Activated CD8-positive, alpha-beta T cell treated with anti-CD3 and anti-CD28 coated beads for 36 hours (primary cell): Measurements from ENCODE around the gene FAM149A. TPM values are rescaled to one million over a fixed set of nuclear protein-coding genes. Genes with fewer than 3 reads are reported as not detected.

Experiments
- ATAC-seq: fragments of 200-7000 bp; cut with Tn5 transposase; one replicate; pipeline ENCODE4 v1.10.0; 2021; ENCODE audit warnings: mild to moderate bottlenecking, moderate library complexity
- CTCF ChIA-PET: fragments of 350-600 bp; sonication (Branson Sonifier 250); formaldehyde crosslinking; loops from one replicate; lab custom pipeline; 2021; ENCODE audit warnings: antibody characterized with exemption; lab: Charles Lee
- POLR2A ChIA-PET: fragments of 350-600 bp; sonication (Branson Sonifier 250); formaldehyde crosslinking; loops from one replicate; lab custom pipeline; 2021; ENCODE audit warnings: antibody characterized with exemption; lab: Charles Lee
- DNase-seq: peaks from one replicate; pipeline ENCODE4 v3.0.0-alpha.2; 2020
- H3K27ac Mint-ChIP-seq: one replicate; pipeline ENCODE4 v1.8.0; 2021; ENCODE audit warnings: mild to moderate bottlenecking, mixed read lengths
- H3K27me3 Mint-ChIP-seq: one replicate; pipeline ENCODE4 v1.8.0; 2021; ENCODE audit warnings: mixed read lengths
- H3K36me3 Mint-ChIP-seq: one replicate; pipeline ENCODE4 v1.8.0; 2021; ENCODE audit warnings: low read depth, mixed read lengths
- H3K4me1 Mint-ChIP-seq: one replicate; pipeline ENCODE4 v1.8.0; 2021; ENCODE audit warnings: low read depth, mixed read lengths
- H3K4me3 Mint-ChIP-seq: one replicate; pipeline ENCODE4 v1.8.0; 2021; ENCODE audit warnings: mild to moderate bottlenecking, moderate library complexity, mixed read lengths
- H3K9me3 Mint-ChIP-seq: one replicate; pipeline ENCODE4 v1.8.0; 2021; ENCODE audit warnings: mixed read lengths
- intact Hi-C: fragments of 100-400 bp; cut with micrococcal nuclease; formaldehyde crosslinking; loops from one replicate; pipeline ENCODE4 v1.10.0; 2022
- total RNA-seq, 2 experiments: library from RNA; stranded (reverse); gene quantifications; one replicate each; pipeline ENCODE4 v1.2.3, GENCODE V29; 2021
- TF ChIP-seq, protein P1 (sequence below): fragments of 200-600 bp; IDR thresholded peaks from one replicate; pipeline ENCODE4 v1.8.0; 2022; ENCODE audit warnings: antibody characterized with exemption, mild to moderate bottlenecking

The FAM149A gene
- total RNA-seq, 2 experiments from 2014 or later: 0.38 to 0.52 TPM

DNA sequence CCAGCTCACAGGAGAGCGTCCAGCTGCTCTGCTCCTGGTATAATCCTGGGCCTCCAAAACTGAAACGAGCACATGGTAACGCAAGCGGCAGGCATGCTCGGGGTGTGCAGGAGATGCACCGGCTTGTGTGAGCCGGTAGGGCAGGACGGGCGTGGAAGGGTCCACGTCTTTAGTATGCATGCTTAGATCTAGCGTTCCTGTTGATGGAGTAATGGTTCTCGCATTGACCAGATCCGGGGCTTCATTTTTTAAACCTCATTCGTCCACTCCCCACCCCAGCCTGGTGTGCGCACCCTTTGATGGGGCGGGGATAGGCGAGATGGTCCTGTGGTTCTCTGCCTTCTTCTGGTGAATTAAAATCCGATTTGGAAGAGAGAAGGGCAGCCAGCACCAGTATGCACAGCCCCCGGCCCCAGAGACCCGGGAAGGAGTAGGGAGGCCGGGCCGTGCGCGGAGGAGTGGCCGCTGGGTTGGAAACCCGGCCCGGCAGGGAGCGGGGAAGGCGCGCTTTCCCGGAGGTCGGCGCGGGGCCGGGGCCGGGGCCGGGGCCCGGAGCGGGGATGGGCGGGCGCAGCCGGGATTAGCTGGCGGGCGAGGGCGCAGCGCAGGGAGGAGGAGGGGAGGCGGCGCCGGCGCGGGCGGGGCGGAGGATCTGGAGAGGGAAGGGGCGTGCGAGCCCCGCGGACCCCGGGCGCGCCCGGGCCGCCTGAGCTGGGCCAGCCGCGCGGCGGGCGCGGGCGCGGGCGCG lies 39.9 kb downstream of the FAM149A start:
- H3K9me3 Mint-ChIP-seq: no peaks in the 10 kb centered on the region
- peak; percentile 76 for ATAC-seq
- intact Hi-C loops: no loop called here

GRCh38 chr4:186144946-186145569 lies 40.6 kb downstream of the FAM149A start:
- ChIA-PET CTCF (interaction anchor here (1.0 kb wide), 1 partner anchor 12 kb away, joined by 3 read pairs; no protein-coding TSS in a partner anchor), POLR2A (interaction anchor here (1.2 to 1.5 kb wide), 2 partner anchors 45 to 47 kb away, joined by 3 read pairs; no protein-coding TSS in a partner anchor)
- peak; percentile 31 for DNase-seq
- no peaks in the 10 kb centered on the region for H3K9me3 Mint-ChIP-seq
- TF ChIP-seq, protein P1, sequence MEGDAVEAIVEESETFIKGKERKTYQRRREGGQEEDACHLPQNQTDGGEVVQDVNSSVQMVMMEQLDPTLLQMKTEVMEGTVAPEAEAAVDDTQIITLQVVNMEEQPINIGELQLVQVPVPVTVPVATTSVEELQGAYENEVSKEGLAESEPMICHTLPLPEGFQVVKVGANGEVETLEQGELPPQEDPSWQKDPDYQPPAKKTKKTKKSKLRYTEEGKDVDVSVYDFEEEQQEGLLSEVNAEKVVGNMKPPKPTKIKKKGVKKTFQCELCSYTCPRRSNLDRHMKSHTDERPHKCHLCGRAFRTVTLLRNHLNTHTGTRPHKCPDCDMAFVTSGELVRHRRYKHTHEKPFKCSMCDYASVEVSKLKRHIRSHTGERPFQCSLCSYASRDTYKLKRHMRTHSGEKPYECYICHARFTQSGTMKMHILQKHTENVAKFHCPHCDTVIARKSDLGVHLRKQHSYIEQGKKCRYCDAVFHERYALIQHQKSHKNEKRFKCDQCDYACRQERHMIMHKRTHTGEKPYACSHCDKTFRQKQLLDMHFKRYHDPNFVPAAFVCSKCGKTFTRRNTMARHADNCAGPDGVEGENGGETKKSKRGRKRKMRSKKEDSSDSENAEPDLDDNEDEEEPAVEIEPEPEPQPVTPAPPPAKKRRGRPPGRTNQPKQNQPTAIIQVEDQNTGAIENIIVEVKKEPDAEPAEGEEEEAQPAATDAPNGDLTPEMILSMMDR: no peak
- H3K27me3 Mint-ChIP-seq: peaks cover 36% of the 10 kb centered on the region
- H3K4me1 Mint-ChIP-seq: no peaks in the 10 kb centered on the region
- H3K36me3 Mint-ChIP-seq: no peaks in the 10 kb centered on the region
- peak overlapping the region; percentile 66 for H3K4me3 Mint-ChIP-seq
- intact Hi-C loops: no loop called here
- no peak overlapping the region for H3K27ac Mint-ChIP-seq
- ATAC-seq: peak; percentile 70

More for the DNA sequence above, 39.9 kb downstream of the FAM149A start:
- Mint-ChIP-seq H3K27ac (no peak overlapping the region), H3K4me1 (no peaks in the 10 kb centered on the region), H3K4me3 (peak overlapping the region; percentile 64), H3K27me3 (peaks cover 33% of the 10 kb centered on the region), H3K36me3 (no peaks in the 10 kb centered on the region)
- TF ChIP-seq, protein P1: no peak
- DNase-seq: peak; percentile 28
- ChIA-PET CTCF (interaction anchor here (1.0 kb wide), 1 partner anchor 11 kb away, joined by 3 read pairs; no protein-coding TSS in a partner anchor), POLR2A (interaction anchor here (1.0 to 1.2 kb wide), 2 partner anchors 45 to 46 kb away, joined by 3 read pairs; no protein-coding TSS in a partner anchor)

GRCh38 chr4:186146458-186146857 lies 42.0 kb downstream of the FAM149A start:
- CTCF ChIA-PET: interaction anchor here (1.3 kb wide), 1 partner anchor 9 kb away, joined by 10 read pairs; no protein-coding TSS in a partner anchor
- DNase-seq: no peak
- no peak for ATAC-seq
- Mint-ChIP-seq H3K4me3 (no peak overlapping the region), H3K4me1 (no peaks in the 10 kb centered on the region), H3K27me3 (peaks cover 36% of the 10 kb centered on the region), H3K27ac (no peak overlapping the region), H3K9me3 (no peaks in the 10 kb centered on the region), H3K36me3 (no peaks in the 10 kb centered on the region)
- TF ChIP-seq, protein P1: no peak
- intact Hi-C loops: no loop called here
- POLR2A ChIA-PET: interaction anchor here (1.5 kb wide), 1 partner anchor 46 kb away, joined by 3 read pairs; no protein-coding TSS in a partner anchor

DNA sequence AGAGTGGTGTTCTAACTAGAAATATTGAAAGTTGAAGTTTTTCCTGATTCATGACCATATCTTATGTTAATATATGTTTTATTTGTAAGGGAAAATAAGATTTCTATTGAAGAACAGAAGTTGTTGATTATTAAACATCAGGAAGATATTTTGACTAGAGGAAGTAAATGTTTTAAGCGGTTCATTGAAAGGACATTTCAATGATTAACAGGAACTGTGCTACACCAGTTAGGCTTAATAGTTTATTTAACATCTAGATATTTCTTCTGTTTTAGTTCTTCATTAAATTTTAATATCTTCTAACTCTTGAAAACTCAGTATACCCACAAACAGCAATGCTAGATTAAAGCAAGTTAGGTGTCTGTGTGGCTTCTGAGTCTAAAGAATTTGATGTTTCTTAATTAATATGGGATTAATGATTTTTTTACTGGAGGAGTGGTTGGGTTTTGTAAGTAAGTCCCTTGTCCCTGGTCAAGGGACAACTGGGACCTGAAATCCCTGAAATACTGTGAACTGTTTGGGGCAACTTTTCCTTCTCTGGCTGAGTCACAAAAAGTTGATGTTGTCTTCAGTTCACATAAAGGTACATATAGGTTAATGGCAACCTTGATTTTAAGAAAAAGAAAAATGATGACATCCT lies 44.0 kb downstream of the FAM149A start:
- ChIA-PET CTCF (interaction anchor here (1.3 kb wide), 1 partner anchor 11 kb away, joined by 4 read pairs; no protein-coding TSS in a partner anchor), POLR2A (no interaction called here)
- Mint-ChIP-seq H3K36me3 (no peaks in the 10 kb centered on the region), H3K4me3 (no peak overlapping the region), H3K27ac (no peak overlapping the region), H3K9me3 (no peaks in the 10 kb centered on the region), H3K27me3 (peaks cover 37% of the 10 kb centered on the region), H3K4me1 (no peaks in the 10 kb centered on the region)
- TF ChIP-seq, protein P1: no peak
- ATAC-seq: no peak
- no peak for DNase-seq
- intact Hi-C loops: no loop called here
